GM18508 (cell line): ENCODE results near the gene MS4A4E.
"Not testable (repeated sequence)": the region's sequence is repeated elsewhere in the genome, so short reads cannot be mapped to it uniquely, and the experiment has no call there.

Experiments used
- ATAC-seq: cut with Tn5 transposase; IDR thresholded peaks from one replicate; pipeline ENCODE4 v1.9.1; 2021; ENCODE audit warnings: moderate number of reproducible peaks; ENCODE audit not compliant: insufficient read depth, unreplicated experiment

MS4A4E gene

DNA sequence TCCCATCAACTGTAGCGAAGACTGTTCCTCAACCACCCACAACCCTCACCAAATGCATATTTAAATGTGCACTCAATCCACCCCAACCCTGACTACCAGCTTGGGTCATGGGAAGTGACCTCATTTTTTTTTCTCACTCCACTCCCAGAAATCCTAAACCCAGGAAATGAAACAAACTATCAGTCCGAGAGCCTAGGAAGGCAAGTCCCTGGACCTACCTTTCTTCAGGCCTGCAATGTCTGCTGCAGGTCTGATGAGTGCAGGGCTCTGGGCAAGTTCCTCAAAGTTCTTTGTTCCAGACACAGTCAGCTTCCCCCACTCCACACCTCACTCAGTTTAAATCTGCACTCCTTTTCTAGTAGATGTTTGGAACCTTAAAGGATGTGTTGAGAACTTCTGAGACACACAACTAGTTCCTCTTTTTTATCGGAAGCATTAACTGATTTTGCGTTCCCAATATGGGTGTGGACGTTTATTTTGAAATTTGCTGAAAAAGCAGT, at the start of gene MS4A4E:
Gene MS4A4E (minus strand): TSS at position 398 of the 500 bp plus-strand sequence. CDS start 13,082 bp downstream, outside the sequence.
- ATAC-seq, result no peak

DNA sequence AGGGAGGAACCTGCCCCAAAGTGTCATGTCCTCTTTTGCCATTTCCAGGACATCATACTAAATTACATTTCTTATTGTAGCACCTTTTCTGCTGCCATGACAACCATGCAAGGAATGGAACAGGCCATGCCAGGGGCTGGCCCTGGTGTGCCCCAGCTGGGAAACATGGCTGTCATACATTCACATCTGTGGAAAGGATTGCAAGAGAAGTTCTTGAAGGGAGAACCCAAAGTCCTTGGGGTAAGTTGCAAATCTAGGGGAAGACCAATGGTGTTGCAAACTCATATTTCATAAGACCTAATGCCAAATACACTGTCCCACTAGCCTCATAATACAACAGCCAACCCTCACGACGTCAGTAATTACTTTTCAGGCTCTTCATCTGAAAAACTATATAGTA, 49.2 kb upstream of the MS4A4E start:
- ATAC-seq, result no peak

DNA sequence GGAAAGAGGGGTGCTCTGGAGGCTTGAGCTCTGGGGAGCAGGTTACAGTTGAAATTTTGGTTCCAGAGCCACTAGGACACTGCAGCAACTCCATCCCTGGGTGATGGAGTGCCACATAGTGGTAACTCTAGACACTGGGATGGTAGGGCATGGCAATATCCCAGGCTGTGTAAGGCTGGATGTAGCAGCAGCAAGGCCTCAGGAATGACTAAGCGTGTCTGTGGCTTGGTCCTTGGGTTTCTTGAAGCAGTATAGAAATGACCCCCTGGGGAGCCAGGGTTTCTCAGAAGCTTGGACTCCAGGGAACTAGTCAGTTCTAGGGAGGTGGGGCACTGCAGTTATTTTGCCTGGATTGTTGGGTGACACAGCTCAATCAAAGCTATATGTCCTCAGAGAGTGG, 45.6 kb upstream of the MS4A4E start:
- no peak for ATAC-seq

DNA sequence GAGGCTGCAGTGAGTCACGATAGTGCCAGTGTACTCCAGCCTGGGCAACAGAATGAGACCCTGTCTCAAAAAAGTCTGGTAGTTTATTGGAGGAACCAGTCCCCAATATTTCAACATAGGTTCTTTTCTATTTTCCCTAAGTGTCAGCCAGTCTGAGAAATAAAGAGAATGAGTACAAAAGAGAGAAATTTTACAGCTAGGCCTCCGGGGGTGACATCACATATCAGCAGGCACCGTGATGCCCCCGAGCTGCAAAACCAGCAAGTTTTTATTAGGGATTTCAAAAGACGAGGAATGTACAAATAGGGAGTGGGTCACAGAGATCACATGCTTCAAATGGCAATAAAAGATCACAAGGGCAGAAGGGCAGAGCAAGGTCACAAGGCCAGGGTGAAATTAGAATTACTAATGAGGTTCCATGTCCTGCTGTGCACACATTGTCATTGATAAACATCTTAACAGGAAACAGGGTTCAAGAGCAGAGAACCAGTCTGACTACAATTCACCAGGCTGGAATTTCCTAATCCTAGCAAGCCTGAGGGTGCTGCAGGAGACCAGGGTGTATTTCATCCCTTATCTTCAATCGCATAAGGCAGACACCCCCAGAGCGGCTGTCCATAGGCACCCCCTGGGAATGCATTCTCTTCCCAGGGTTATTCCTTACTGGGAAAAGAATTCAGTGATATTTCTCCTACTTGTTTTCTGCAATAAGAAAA, 42.6 kb upstream of the MS4A4E start:
- ATAC-seq, result not testable (repeated sequence)

DNA sequence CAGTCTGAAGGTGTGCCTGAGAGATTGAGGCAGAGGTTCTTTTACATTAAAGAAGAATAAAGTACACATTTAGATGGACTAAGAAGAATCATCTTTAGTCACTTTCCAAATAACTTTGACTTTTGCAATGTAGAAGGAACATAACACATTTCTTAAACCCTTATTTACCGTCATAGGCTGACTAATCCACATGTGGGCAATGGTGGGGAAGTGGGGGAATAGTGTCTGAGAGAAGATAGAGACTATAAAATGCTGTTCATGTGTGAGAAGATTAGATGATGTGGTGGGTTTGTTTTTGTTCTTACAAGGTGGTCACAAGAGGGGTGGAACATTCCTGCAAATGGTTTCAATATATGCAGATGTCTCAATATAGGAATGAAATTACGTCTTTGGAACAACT, 39.3 kb upstream of the MS4A4E start:
- no peak for ATAC-seq

DNA sequence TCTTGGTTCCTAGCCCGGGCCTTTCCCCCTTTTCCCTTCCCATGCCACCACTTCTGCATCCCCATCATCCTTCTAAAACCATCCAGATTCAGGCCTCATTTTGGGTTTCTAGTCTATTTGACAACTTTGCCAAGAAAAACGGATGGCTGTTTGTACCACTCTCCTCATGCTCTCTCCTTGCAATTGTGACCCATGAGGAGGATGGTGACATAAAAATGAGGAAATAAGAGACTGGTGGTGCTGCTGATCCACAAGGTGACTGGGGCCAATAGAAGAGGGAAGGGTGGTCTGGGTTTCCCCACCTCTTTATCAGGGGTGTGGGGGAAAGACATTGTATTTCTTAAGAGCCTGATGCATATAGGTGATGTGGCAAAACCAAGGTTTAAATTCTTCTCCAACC, 38.5 kb upstream of the MS4A4E start:
- ATAC-seq, result no peak

DNA sequence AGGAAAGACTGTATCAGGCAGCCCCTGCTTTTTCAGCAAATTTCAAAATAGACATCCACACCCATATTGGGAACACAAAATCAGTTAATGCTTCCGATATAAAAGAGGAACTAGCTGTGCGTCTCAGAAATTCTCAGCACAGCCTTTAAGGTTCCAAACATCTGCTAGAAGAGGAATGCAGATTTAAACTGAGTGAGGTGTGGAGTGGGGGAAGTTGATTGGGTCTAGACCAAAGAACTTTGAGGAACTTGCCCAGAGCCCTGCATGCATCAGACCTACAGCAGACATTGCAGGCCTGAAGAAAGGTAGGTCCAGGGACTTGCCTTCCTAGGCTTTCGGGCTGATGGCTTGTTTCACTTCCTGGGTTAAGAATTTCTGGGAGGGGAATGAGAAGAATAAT, 37.5 kb upstream of the MS4A4E start, which contains the start of gene MS4A4A:
Gene MS4A4A (plus strand): TSS at position 255 of the 400 bp plus-strand sequence. CDS start 10 bp downstream, at position 265.
- no peak for ATAC-seq

DNA sequence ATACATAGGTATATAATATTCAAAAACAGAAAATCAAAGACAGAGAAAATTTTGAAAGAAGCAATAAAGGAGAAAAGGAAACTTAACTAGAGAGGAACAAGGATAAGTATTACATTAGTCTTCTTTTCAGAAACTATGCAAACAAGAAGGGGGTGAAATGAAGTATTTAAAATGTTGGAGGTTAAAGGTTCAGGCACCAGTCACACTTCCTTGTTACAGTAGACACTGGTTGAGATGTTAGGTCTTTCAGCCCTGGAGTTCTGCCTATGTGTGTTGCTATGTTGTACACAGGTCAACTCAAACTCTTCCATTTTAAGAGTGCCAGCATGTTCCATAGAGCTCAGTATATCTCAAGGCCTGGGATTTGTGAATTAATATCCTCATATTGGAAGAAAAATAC, 31.5 kb upstream of the MS4A4E start:
- ATAC-seq, result no peak

DNA sequence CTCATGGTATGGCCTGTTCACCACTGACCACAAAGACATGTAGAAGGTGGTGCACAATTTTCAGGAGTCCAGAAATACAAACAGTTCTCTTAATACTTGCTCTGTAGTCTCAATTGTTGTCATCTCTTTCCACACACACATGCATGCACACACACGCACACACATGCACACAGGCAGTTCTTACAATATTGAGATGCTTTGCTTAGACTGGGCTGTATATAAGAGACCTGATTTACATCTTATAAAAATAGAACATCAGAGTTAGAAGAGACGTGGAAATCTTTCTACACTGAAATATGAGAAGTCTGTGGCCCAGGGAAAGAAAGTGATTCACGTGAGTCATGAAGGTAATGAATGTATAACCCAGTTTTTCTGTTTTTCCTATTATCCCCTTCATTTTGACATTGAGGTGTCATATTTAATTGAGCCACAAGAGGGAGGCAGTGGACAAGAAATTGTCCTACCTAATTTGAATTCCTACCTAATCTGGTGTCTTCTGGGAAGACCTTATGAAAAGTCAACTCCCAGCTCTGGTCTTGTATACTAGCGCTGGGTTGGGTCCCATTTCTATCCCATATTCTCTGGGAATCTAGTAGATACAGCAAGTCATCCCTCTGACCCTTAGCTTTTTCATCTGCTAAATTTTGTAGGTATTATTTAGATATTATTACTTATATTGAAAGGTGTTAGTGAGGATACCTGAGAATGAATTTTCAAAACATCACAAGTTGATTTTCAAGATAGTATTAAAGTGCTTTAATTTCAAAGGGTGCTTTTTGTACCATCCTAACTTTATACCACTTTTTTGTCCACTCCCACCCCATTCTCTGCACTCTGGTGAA, 22.7 kb upstream of the MS4A4E start:
- ATAC-seq, result no peak

DNA sequence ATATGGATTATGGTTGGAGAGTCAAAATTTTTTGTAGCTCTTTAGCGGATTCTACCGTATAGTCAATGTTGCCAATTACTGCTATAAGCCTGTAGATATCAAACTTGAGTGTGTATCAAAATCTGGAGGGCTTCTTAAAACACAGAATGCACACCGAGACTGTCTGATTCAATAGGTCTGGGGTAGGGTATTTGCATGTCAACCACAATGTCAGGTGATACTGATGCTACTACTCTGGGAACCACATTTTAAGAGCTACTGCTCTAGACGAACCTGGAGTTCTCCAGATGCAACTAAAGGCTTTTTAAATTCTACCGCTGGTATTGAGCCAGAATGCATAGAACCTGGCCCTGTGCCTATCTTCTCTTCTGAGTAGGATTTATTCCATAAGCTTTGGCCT, 21.7 kb upstream of the MS4A4E start:
- no peak for ATAC-seq

DNA sequence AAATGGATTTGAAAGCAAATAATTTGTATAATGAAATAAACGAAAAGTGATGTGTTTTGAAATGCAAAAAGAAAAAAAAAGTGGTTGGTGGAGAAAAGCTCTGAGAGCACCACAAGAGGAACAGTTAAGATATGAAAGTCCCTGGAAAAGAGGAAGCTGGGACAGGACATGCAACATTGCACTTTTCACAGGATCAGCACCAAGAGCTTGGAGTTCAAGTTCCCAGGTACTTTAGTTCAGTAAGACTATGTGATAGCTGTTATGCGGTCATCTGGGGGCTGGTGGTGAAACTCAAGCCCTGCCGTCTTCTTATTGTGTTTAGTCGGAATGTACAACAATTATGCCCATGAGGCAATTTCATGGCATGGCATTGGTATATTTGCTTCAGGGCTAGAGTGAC, 20.5 kb upstream of the MS4A4E start:
- ATAC-seq, result no peak

DNA sequence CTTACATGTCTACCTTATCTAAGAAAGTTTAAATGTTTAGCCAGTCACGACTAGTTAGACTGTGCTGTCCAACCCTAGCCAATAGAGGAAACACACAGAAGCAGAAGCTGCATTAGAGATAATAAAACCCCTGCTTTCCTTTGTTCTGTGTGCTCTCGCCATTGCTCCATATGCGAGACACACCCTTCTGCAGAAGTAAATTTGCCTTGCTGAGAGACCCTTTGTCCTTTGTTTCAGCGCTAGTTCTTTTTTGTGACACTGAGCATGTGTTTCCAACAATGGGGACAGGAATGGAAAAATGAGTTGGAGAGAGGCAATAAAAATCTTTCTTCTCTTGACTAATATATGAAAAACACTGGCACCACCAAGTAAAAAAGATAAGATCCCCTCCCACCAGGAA, 18.1 kb upstream of the MS4A4E start:
- ATAC-seq, result no peak

DNA sequence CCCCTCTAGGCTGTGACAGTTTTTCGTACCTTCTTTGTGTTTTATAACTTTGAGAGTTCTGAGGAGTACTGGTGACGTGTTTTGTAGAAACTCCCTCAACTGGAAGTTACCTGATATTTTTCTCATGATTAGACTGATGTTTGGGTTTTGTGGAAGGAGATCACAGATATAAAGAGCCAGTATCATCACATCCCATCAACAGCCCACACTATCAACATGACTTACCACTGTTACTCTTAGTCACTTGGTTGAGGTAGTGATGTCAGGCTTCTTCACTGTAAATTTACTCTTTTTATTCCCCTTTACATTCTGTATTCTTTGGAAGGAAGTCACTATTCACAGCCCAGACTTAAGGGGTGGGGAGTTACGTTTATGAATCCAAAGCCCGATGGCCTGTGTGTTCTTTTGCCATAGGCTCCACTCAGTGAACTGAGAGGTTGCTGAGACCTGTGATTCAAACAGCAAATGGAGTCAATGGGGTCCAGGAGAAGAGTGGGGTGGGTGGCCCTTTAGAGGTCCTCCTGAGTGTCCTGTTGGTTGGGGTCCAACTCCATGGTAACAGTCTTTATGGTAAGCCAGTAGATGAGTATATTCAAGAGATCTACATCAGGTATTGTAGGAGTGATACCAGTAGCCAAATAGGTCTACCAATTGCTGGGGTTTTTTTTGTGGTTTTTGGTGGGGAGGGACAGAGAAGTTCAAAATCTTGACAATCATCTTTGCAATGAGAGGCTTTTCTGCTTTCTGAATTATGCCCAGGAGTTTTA, 15.2 kb upstream of the MS4A4E start:
- ATAC-seq, result no peak

DNA sequence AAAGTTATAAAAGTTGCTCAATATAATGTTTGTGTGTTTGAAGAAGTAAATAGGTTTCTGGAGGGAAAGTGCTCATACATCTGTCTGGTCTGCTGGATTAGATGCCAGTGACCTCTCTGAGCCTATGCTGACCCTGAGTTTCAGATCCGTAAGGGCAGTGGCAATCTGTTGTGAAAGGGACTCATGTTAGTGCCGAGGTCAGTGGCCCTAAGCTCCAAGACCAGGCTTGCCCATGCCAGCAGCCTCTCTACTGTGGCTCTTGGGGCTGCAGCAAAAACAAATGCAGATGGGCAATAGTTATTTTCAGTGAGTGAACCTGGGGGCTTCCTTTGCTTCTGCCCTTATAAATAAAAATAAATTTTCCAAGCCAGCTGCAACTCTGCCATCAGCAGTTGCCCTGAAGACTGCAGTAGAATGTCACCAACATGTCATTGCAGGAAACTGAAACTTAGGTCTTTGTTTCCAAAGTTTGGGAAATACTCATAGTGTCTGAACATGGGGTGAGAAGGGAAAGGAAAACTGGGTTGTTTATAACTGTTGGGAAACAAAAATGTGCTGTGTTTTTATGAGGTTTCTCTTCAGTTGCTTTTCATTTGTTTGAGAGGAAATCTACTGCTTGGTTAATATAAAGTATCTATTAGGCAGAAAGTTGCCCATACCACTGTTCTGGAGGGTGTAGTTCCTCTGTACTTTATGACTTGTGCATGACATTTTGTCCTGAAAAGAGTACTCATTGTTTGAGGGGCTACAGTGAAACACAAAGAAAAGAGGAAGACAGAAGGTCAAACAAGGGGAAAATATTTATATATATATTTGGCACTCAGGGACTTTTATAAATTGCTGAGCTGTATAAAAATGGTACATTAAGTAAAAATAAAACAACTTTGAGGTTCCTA, 9.5 kb upstream of the MS4A4E start:
- no peak for ATAC-seq

DNA sequence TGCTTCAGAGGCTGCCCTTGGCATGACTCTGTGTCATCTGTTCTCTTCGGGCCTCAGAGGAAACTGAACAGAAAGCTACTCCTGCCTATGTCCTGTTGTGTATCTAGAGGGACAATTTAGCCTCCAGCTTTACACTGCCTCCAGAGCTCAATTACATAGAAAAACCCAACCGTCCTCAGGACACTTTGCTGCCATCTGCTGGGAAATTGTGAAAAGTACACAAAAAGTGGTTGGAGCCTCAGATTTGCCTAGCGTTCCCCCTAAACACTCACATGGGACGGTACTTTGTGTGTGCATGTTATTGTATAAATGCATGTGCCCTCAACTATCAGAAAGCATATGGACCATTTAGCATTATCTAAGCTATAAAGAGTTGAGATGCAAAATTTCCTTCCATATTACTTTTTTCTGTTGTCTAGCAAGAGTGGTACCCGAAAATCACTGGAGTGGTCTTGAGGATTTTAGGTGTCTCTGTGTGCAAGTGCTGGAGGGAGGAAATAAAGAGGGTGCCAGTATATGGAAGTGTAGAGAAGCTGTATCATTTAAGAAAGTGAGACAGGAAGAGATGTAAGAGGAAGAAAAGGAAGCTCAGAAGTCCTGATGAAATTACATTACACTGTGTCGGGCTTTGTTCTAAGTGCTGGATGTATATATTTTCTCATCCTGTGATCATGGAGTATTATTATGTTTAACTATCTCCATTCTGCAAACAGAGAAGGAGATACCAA, 8.7 kb upstream of the MS4A4E start:
- ATAC-seq, result no peak

DNA sequence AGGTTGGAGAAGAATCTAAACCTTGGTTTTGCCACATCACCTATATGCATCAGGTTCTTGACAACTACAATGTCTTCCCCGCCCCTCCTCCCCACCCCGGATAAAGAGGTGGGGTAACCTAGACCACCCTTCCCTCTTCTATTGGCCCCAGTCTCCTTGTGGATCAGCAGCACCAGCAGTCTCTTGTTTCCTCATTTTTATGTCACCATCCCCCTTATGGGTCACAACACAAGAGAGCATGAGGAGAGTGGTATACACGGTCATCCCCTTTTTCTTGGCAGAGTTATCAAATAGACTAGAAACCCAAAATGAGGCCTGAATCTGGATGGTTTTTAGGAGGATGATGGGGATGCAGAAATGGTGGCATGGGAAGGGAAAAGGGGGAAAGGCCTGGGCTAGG, 1.2 kb downstream of the MS4A4E start:
- no peak for ATAC-seq

DNA sequence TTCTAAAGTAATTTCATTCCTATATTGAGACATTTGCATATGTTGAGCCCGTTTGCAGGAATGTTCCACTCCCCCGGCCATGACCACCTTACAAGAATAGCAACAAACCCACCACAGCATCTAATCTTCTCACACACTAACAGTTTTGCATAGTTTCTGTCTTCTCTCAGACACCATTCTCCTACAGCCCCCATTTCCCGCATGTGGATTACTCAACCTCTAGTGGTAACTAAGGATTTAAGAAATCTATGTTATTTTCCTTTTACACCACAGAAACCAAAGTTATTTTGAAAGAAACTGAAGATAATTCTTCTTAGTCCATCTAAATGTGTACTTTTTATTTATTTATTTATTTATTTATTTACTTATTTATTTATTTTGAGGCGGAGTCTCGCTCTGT, 2.3 kb downstream of the MS4A4E start:
- no peak for ATAC-seq

DNA sequence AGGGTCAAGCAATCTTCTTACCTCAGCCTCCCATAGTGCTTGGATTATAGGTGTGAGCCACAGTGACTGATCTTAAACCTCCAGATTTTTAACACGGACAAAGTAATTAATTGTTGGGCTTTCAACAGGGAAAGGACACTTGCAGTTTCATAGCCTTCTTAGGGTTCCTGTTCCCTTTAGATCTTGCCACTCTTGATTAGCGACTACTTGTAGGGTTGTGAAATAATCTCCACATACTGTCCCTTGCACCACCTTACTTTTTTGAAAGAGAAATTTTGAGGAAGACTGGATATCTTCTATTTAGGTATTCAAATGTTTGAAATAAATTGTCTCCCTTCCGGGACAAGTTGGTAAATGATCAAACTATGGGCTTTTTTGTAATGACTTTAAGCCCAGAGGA, 7.6 kb downstream of the MS4A4E start:
- ATAC-seq, result no peak

DNA sequence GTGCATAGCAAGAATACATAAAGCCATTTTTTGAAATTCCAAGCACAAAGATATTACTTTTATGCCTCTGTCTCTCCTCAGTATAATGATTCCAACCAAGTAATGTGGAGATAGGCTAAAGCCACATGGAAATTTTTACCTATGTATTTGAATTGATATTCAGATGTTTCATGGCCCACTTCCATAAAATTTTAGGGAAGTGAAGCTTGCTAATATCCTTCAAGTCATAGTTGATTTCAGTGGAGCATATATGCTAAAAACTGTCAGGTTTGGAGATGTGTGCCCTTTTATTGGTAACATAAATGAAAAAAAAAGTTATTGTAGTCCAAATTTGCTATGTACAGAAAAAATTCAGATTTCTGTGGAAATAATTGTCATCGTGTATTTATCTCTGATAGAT, 12.3 kb downstream of the MS4A4E start:
- ATAC-seq, result no peak
